Epithelial cell of proximal tubule (primary cell): ENCODE data around the gene LRRC18. TPM values are rescaled to one million over a fixed set of nuclear protein-coding genes. Genes with fewer than 3 reads are reported as not detected.

ENCODE experiments used
- DNase-seq: peaks from one replicate; pipeline ENCODE4 v3.0.0-alpha.2; 2011; ENCODE audit warnings: low read depth
- H3K4me3 ChIP-seq: 2 replicates; pipeline ENCODE4 v1.5.1; 2011; ENCODE audit warnings: low read depth, mild to moderate bottlenecking, low read length
- total RNA-seq: library from RNA; depleted of rRNA; stranded (reverse); fragments of >200 nt; gene quantifications from 2 replicates; pipeline ENCODE4 v1.2.3, GENCODE V29; 2015
- TF ChIP-seq, protein P1 (sequence below): conservative IDR thresholded peaks from 2 replicates; pipeline ENCODE4 v1.5.1; 2012; ENCODE audit warnings: low read depth, mild to moderate bottlenecking, low read length

Gene LRRC18
- total RNA-seq, 1 donor from 2014 or later, result not detected

DNA sequence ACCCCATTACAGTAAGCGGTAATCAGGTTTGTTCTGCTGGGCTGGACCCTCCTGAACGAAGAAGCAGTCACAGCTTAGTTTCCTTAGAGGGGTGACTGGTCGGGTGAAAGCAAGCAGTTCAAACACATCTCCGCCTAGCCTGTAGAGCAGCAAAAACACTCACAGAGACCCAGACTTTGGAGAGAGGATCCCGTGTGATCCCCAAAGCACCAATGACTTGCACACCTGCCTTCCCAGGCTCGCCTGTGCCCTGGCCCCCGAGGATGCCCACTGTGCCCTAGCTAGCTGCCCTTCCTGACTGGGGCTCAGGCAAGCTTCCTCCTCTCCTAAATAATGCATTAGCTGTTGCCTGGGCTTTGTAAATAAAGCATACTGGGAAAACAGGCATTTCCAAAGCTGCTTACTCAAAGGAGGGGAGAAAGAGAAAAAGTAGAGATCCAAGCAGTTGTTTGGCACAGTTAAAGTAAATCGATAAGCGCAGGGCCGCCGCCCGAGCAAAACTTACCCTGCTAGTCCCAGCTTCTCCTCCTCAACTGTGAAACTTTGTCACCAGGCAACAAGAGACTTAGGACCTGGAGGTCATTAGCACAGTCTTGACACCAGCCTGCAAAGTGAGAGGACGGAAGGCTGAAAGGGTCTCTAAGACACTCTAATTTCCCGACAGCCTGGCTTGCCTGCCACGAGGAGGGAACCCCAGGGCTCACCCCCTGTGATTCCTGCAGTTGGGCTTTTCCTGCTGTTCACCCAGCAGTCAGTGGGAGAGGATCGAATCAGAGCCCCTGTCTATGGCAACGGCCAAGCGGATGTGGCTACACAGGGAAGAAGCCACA lies 4.8 kb downstream of the LRRC18 start:
- TF ChIP-seq, protein P1, sequence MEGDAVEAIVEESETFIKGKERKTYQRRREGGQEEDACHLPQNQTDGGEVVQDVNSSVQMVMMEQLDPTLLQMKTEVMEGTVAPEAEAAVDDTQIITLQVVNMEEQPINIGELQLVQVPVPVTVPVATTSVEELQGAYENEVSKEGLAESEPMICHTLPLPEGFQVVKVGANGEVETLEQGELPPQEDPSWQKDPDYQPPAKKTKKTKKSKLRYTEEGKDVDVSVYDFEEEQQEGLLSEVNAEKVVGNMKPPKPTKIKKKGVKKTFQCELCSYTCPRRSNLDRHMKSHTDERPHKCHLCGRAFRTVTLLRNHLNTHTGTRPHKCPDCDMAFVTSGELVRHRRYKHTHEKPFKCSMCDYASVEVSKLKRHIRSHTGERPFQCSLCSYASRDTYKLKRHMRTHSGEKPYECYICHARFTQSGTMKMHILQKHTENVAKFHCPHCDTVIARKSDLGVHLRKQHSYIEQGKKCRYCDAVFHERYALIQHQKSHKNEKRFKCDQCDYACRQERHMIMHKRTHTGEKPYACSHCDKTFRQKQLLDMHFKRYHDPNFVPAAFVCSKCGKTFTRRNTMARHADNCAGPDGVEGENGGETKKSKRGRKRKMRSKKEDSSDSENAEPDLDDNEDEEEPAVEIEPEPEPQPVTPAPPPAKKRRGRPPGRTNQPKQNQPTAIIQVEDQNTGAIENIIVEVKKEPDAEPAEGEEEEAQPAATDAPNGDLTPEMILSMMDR, result no peak
- H3K4me3 ChIP-seq, result no peak overlapping the region
- DNase-seq, result no peak

DNA sequence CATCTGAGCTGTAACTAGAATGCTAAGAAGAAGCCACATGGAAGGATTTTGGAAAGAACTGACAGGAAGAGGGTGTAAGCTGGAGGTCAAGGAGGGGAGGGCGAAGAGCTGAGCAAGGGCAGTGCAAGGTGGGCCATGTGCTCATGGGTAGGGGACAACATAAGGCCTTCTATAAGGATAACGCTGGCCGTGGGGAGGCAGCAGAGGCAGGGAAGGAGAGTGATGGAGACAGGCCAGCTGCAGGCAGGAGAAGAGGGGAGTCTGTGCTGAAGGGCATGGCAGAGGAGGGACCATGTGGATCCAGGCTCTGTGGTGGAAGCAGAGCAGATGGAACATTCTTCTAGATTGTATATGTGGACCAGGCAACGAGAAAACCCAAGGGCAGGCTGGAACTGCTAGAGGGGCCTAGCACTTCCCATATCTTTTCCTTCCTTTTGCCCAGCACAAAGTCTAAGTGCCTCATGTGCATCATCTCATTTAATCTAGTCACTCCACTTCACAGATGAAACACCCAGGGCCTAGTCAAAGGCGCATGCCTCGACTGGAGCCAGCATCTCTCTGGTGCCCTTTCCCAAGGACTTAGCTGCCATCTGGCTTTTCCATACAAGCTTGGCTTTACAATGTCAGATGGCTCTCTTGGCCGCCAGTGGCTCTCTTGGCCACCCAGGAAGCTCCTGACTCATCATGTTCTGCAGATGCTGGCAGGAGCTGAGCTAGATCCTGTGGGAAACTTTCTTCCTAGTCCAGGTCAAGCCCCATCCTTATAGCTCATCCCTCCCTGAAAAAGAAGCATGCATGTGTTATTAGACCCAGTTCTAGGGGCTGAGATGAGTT lies 6.6 kb downstream of the LRRC18 start:
- TF ChIP-seq, protein P1, result no peak
- H3K4me3 ChIP-seq, result no peak overlapping the region
- no peak for DNase-seq

DNA sequence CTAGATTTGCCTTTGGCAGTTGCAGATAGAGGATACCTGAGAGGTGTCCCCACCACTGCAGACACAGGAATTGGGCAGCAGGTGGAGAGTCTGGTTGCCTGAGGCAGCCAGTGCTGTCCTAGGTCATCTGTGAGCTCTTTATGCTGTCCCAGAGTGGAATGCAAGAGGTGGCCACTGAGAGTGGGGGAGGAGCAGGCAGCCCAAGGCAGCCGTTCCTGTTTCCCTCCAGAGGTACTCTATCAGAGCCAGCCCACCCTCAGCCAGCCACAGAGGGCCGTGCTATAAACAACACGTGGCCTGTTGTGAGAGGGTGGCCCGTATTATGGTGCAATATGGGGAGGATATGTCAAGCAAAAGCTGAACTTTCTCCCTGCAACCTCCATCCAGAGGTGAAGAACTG lies 8.5 kb downstream of the LRRC18 start:
- H3K4me3 ChIP-seq, result no peak overlapping the region
- TF ChIP-seq, protein P1, result no peak
- no peak for DNase-seq

DNA sequence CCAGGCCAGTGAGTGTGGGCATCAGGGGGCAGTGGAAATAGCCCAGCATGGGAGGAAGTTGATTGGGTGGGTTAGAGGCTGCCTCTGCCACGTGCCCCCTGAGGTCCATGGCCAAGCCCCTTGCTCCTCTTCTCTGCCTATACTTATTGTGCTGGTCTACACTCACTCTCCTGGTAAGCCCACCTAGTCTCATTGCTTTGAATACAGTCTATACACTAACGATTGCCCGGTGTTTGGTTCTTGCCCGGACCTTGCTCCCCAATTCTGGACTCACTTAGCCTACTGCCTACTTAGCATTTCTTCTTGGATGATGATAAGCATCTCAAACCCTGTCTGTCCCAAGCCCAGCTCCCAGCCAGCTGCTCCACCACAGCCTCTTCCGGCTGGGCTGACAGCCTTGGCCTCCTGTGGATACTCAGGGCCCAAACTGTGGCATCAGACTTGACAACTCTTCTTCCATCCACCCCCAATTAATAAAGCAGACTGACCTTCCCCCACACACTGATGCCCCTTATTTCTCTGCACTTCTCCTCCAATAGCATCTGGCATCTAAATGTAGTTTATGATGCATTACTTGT lies 10.1 kb downstream of the LRRC18 start:
- TF ChIP-seq, protein P1, result no peak

DNA sequence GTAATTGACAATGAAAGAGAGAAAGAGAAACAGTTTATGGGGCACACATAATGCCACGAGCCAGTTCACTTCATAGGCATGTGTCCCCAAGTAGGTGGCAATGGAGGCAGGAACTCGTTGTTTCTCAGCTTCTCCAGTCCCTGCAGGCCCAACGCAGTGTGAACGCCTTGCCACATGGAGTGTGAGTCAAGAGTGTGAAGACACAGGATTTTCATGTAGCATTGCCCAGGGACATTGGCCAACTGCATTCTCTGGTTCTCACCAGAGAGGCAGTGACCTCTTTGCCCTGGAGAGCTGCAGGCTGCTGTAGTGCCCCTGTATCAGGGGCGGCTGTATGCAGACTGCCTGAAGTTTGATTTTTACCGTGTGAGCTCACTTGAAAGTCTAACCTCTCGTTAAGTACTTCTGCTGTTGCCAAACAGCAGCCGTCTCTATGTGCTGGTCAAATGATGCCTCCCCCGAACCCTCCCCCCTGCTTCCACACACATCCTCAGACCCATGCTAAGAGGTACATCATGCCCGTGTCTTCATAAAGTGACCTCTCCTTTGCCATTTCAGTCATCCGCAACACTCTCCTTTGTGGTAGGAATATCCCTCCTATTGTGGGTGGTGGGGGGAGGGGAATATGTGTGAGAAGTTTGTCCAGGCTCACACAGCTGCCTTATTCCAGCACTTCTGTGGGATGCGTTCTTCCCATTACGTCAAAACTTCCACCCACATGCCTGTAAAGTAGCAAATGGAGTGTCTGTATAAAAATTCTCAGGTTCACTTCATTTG lies 12.7 kb downstream of the LRRC18 start:
- no peak for DNase-seq
- TF ChIP-seq, protein P1, result no peak
- H3K4me3 ChIP-seq, result no peak overlapping the region

More for the DNA sequence above, 10.1 kb downstream of the LRRC18 start:
- no peak overlapping the region for H3K4me3 ChIP-seq
- DNase-seq, result no peak

DNA sequence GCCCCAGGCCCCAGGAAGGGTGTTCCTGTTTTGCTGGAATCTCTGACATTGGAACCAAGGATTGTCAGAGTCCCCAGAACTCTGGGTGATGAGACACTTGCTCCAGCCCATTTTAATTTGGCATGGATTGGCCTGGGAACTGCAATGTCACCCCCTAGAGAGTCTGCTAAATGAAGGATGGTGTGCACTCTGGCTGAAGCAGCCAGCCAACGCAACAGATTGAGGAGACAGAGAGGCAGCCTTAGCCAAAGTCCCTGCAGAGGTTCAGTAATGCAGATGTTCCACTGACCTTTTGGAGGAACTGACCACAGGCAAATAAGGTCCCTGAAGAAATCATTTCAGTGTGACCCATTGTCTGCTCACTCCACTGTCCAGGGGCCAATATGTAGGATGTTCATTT lies 13.4 kb downstream of the LRRC18 start:
- TF ChIP-seq, protein P1, result no peak
- no peak for DNase-seq

More for the DNA sequence above, 13.4 kb downstream of the LRRC18 start:
- no peak overlapping the region for H3K4me3 ChIP-seq
